Gastroesophageal sphincter (tissue), 4 donors: ENCODE measurements around the gene SRBD1. TPM values are rescaled to one million over a fixed set of nuclear protein-coding genes. Genes with fewer than 3 reads are reported as not detected.

Source experiments
- ATAC-seq: fragments of 150-250 bp; one replicate; pipeline ENCODE4 v1.9.1; 2016; ENCODE audit warnings: mild to moderate bottlenecking, moderate library complexity
- H3K27ac ChIP-seq, 4 donors: fragments of 200-600 bp; sonication (generic) in 3 of 4; 1 replicate in 3 of 4; 2 replicates in 1 of 4; pipeline ENCODE4 v1.5.1; 2016 to 2019
- H3K27me3 ChIP-seq: fragments of 200-600 bp; sonication (generic); one replicate; pipeline ENCODE4 v1.5.1; 2019
- H3K36me3 ChIP-seq, 2 donors: fragments of 200-600 bp; sonication (generic); one replicate each; pipeline ENCODE4 v1.5.1; 2019; ENCODE audit warnings: control low read depth in 1 of 2
- H3K4me1 ChIP-seq, 3 donors: fragments of 200-600 bp; sonication (generic); 1 replicate in 2 of 3; 2 replicates in 1 of 3; pipeline ENCODE4 v1.5.1; 2016 to 2019; ENCODE audit warnings: control low read depth in 2 of 3
- H3K4me3 ChIP-seq, 2 donors: fragments of 200-600 bp; sonication (generic); one replicate each; pipeline ENCODE4 v1.5.1; 2019; ENCODE audit warnings: mild to moderate bottlenecking in 1 of 2, moderate library complexity in 1 of 2
- H3K9me3 ChIP-seq, 3 donors: fragments of 200-600 bp; sonication (generic); one replicate each; pipeline ENCODE4 v1.5.1; 2017 to 2019; ENCODE audit warnings: control low read depth in 2 of 3
- CTCF ChIP-seq, 4 experiments: fragments of 200-600 bp in 2 of 4; fragments of 450-650 bp in 2 of 4; sonication (generic) in 1 of 4; IDR thresholded peaks; one replicate each; pipeline ENCODE4 v1.5.1; 2017 to 2019; ENCODE audit warnings: antibody characterized with exemption in 4 of 4, mild to moderate bottlenecking in 2 of 4, moderate library complexity in 2 of 4
- EP300 ChIP-seq: sonication (generic); formaldehyde crosslinking; IDR thresholded peaks from one replicate; pipeline ENCODE4 v1.6.1; 2017; ENCODE audit warnings: antibody characterized with exemption, mild to moderate bottlenecking
- POLR2A ChIP-seq, 2 donors: fragments of 450-650 bp; IDR thresholded peaks; one replicate each; pipeline ENCODE4 v1.6.1; 2017; ENCODE audit warnings: antibody characterized with exemption in 2 of 2, mild to moderate bottlenecking in 2 of 2, moderate library complexity in 1 of 2
- POLR2AphosphoS5 ChIP-seq: sonication (generic); formaldehyde crosslinking; IDR thresholded peaks from one replicate; pipeline ENCODE4 v1.6.1; 2017; ENCODE audit warnings: antibody characterized with exemption
- WGBS, 2 donors: methylation state at CpG; one replicate each; pipeline ENCODE4 v1.1.5; 2018; ENCODE audit warnings: low coverage in 1 of 2; 5-methylcytosine and 5-hydroxymethylcytosine counted together
- total RNA-seq, 4 donors: library from RNA; depleted of rRNA; stranded (reverse); fragments of >200 nt; gene quantifications; one replicate each; pipeline ENCODE4 v1.1.0, GENCODE V29; 2016

Gene SRBD1
- total RNA-seq, 4 donors from 2014 or later: 7.7 to 16.7 (median 12.5) TPM

- Histone ChIP-seq H3K27ac (no peak overlapping the region), H3K4me1 (no peaks in the 10 kb centered on the region), H3K4me3 (no peak overlapping the region), H3K9me3 (peaks cover 0 to 10% (median 0%) of the 10 kb centered on the region in 3 donors), H3K36me3 (peaks cover 0 to 35% of the 10 kb centered on the region in 2 donors), H3K27me3 (no peaks in the 10 kb centered on the region)
- ATAC-seq: no peak
- TF ChIP-seq CTCF (IDR thresholded peaks at IDR 0.05) (no peak), POLR2AphosphoS5 (no peak)
Observed at GRCh38 chr2:45483997-45484396, 127.1 kb downstream of the SRBD1 start.

GRCh38 chr2:45477546-45477945, 133.5 kb downstream of the SRBD1 start:
- no peak overlapping the region for H3K4me3 ChIP-seq
- H3K27me3 ChIP-seq: no peaks in the 10 kb centered on the region
- no peaks in the 10 kb centered on the region for H3K4me1 ChIP-seq
- no peak overlapping the region for H3K27ac ChIP-seq
- WGBS, 2 donors: 83 to 89% methylated on average over 1 of the region's 1 CpG
- TF ChIP-seq POLR2AphosphoS5: no peak
- TF ChIP-seq EP300: no peak
- no peak for TF ChIP-seq POLR2A (IDR thresholded peaks at IDR 0.05)
- no peak for TF ChIP-seq CTCF (IDR thresholded peaks at IDR 0.05)
- peaks cover 0 to 23% of the 10 kb centered on the region in 2 donors for H3K36me3 ChIP-seq
- H3K9me3 ChIP-seq: peaks cover 0 to 10% (median 0%) of the 10 kb centered on the region in 3 donors
- ATAC-seq: no peak

- no peak for TF ChIP-seq POLR2AphosphoS5
- no peak for TF ChIP-seq CTCF (IDR thresholded peaks at IDR 0.05)
- TF ChIP-seq EP300: no peak
- TF ChIP-seq POLR2A (IDR thresholded peaks at IDR 0.05): no peak
- Histone ChIP-seq H3K9me3 (no peaks in the 10 kb centered on the region), H3K4me1 (peaks cover 0 to 17% (median 0%) of the 10 kb centered on the region in 3 donors), H3K27ac (peak overlapping the region in 2 of 4 donors; percentile 29 to 33), H3K36me3 (peaks cover 0 to under 1% of the 10 kb centered on the region in 2 donors), H3K4me3 (no peak overlapping the region), H3K27me3 (no peaks in the 10 kb centered on the region)
- WGBS, 2 donors: 70 to 76% methylated on average over 3 of the region's 3 CpGs
- ATAC-seq: no peak
Observed at GRCh38 chr2:45470531-45470930, 140.5 kb downstream of the SRBD1 start.

- Histone ChIP-seq H3K4me1 (peaks cover 0 to 17% (median 0%) of the 10 kb centered on the region in 3 donors), H3K27me3 (no peaks in the 10 kb centered on the region), H3K4me3 (no peak overlapping the region), H3K27ac (peak overlapping the region in 1 of 4 donors; percentile 33), H3K9me3 (no peaks in the 10 kb centered on the region), H3K36me3 (no peaks in the 10 kb centered on the region)
- ATAC-seq: peak; percentile 83
- TF ChIP-seq EP300 (no peak), POLR2AphosphoS5 (no peak), POLR2A (IDR thresholded peaks at IDR 0.05) (no peak), CTCF (IDR thresholded peaks at IDR 0.05) (no peak)
- 84 to 88% methylated on average over 2 of the region's 2 CpGs for WGBS, 2 donors
Observed at GRCh38 chr2:45469314-45470099, 141.6 kb downstream of the SRBD1 start.

- TF ChIP-seq POLR2A (IDR thresholded peaks at IDR 0.05) (no peak), EP300 (no peak), POLR2AphosphoS5 (no peak), CTCF (IDR thresholded peaks at IDR 0.05) (no peak)
- Histone ChIP-seq H3K4me3 (no peak overlapping the region), H3K9me3 (no peaks in the 10 kb centered on the region), H3K27ac (no peak overlapping the region), H3K27me3 (no peaks in the 10 kb centered on the region), H3K36me3 (no peaks in the 10 kb centered on the region), H3K4me1 (peaks cover 0 to 17% (median 0%) of the 10 kb centered on the region in 3 donors)
- WGBS, 2 donors: 80 to 91% methylated on average over 1 to 4 of the region's 4 CpGs
- no peak for ATAC-seq
Observed at GRCh38 chr2:45468279-45468678, 142.8 kb downstream of the SRBD1 start.
